Right ventricle myocardium inferior (tissue), 1 donor: ENCODE measurements around the gene PHF21B. TPM values are rescaled to one million over a fixed set of nuclear protein-coding genes. Genes with fewer than 3 reads are reported as not detected.
A peak's percentile ranks its signal among the peaks of the same experiment; 100 is the strongest.
"Not testable (repeated sequence)": the region's sequence is repeated elsewhere in the genome, so short reads cannot be mapped to it uniquely, and the experiment has no call there.

Source experiments
- ATAC-seq: fragments of 200-7000 bp; cut with Tn5 transposase; one replicate; pipeline ENCODE4 v1.9.1; 2020; ENCODE audit warnings: mild to moderate bottlenecking, moderate library complexity
- DNase-seq: peaks from one replicate; pipeline ENCODE4 v3.0.0; 2021; ENCODE audit errors: missing footprints
- intact Hi-C: fragments of 100-400 bp; cut with DNase I; formaldehyde crosslinking; loops from one replicate; pipeline ENCODE4 v1.11.0; 2022
- total RNA-seq: library from RNA; stranded (reverse); fragmentation: NEBNext Ultra II Directional; extraction: Animal tissue kit (Norgen Biotek cat#: 25700); gene quantifications from one replicate; pipeline ENCODE4 v1.2.1, GENCODE V29; 2021
- donor health status: DM: no; HTN: yes; CAD: no; lungs with severe emphysema.

Gene PHF21B
- total RNA-seq, 1 donor from 2014 or later: not detected

GRCh38 chr22:44915441-44915840 lies 94.4 kb downstream of the PHF21B start:
- intact Hi-C loops: no loop called here
- DNase-seq: no peak
- no peak for ATAC-seq

GRCh38 chr22:44914026-44914721 lies 95.6 kb downstream of the PHF21B start:
- DNase-seq: no peak
- intact Hi-C loops: no loop called here
- ATAC-seq: no peak

GRCh38 chr22:44913198-44913983 lies 96.4 kb downstream of the PHF21B start:
- intact Hi-C loops: no loop called here
- no peak for DNase-seq
- no peak for ATAC-seq

GRCh38 chr22:44909241-44909640 lies 100.6 kb downstream of the PHF21B start:
- ATAC-seq (no peak), DNase-seq (no peak)
- intact Hi-C loops: no loop called here

GRCh38 chr22:44907765-44908737 lies 101.8 kb downstream of the PHF21B start:
- DNase-seq: no peak
- no peak for ATAC-seq
- intact Hi-C loops: no loop called here

- DNase-seq (no peak), ATAC-seq (no peak)
- intact Hi-C loops: no loop called here
Measured at GRCh38 chr22:44906999-44907644, 102.7 kb downstream of the PHF21B start.

GRCh38 chr22:44906248-44906936 lies 103.4 kb downstream of the PHF21B start:
- DNase-seq (no peak), ATAC-seq (no peak)
- intact Hi-C loops: no loop called here

GRCh38 chr22:44904492-44905152 lies 105.2 kb downstream of the PHF21B start:
- DNase-seq, intact Hi-C loops: not testable (repeated sequence)
- peak; percentile 46 for ATAC-seq

- peak; percentile 59 for ATAC-seq
- DNase-seq, intact Hi-C loops: not testable (repeated sequence)
Measured at GRCh38 chr22:44903164-44903563, 106.6 kb downstream of the PHF21B start.

- ATAC-seq: no peak
Measured at GRCh38 chr22:44901301-44901700, 108.5 kb downstream of the PHF21B start.

GRCh38 chr22:44898236-44898635 lies 111.6 kb downstream of the PHF21B start:
- intact Hi-C loops: no loop called here
- DNase-seq: no peak
- ATAC-seq: no peak

More at GRCh38 chr22:44901301-44901700, 108.5 kb downstream of the PHF21B start:
- DNase-seq: no peak
- intact Hi-C loops: no loop called here

GRCh38 chr22:44895296-44896055 lies 114.3 kb downstream of the PHF21B start:
- intact Hi-C loops: no loop called here
- DNase-seq (no peak), ATAC-seq (no peak)

- ATAC-seq (no peak), DNase-seq (no peak)
- intact Hi-C loops: no loop called here
Measured at GRCh38 chr22:44894782-44895181, 115.0 kb downstream of the PHF21B start.

GRCh38 chr22:44894321-44894720 lies 115.5 kb downstream of the PHF21B start:
- ATAC-seq: no peak
- intact Hi-C loops: no loop called here
- DNase-seq: no peak

GRCh38 chr22:44893731-44894080 lies 116.1 kb downstream of the PHF21B start:
- no peak for ATAC-seq
- intact Hi-C loops: no loop called here
- DNase-seq: no peak

GRCh38 chr22:44892803-44893730 lies 116.7 kb downstream of the PHF21B start:
- intact Hi-C loops: no loop called here
- ATAC-seq (no peak), DNase-seq (no peak)
